ENCODE data around the gene CD300A. TPM values are rescaled to one million over a fixed set of nuclear protein-coding genes. Genes with fewer than 3 reads are reported as not detected.

The CD300A gene
- total and polyA plus RNA-seq, 2 donors (not counting 3 experiments of a cell fraction or from before 2014, with no cell fraction given): not detected

GRCh38 chr17:74445158-74445557 lies 21.3 kb upstream of the CD300A start:
- dilution Hi-C loops (cut with MboI; ENCODE audit: extremely low pct_ligation_motif_present, low sequenced_read_pairs): no loop called here
- Histone ChIP-seq H3K27me3 (ENCODE audit: control insufficient read depth in 2 of 2, insufficient read depth in 2 of 2, low read length in 2 of 2) (no peaks in the 10 kb centered on the region), H3K4me1 (ENCODE audit: control insufficient read depth, extremely low read depth, insufficient read depth, low read length) (no peaks in the 10 kb centered on the region), H3K4me2 (ENCODE audit: insufficient read depth, low read length) (no peak overlapping the region), H3K79me2 (ENCODE audit: control insufficient read depth, insufficient read depth, low read length) (no peaks in the 10 kb centered on the region), H3K27ac (ENCODE audit: insufficient read depth, low read depth, low read length) (no peak overlapping the region), H3K4me3 (replicated peaks in 1 of 3; ENCODE audit: insufficient read depth in 1 of 3, low read depth in 1 of 3, low read length in 3 of 3) (no peak overlapping the region), H2AFZ (ENCODE audit: low read depth, low read length) (no peak overlapping the region), H3K9ac (replicated peaks; ENCODE audit: extremely low read depth, insufficient read depth, low read length) (no peak overlapping the region), H3K9me3 (replicated peaks; ENCODE audit: control insufficient read depth, insufficient read depth, low read length) (no peaks in the 10 kb centered on the region), H3K36me3 (ENCODE audit: control insufficient read depth in 2 of 2, extremely low read depth in 1 of 2, insufficient read depth in 2 of 2, low read length in 2 of 2) (no peaks in the 10 kb centered on the region), H4K20me1 (replicated peaks; ENCODE audit: control insufficient read depth, extremely low read depth, insufficient read depth, low read length) (no peaks in the 10 kb centered on the region), H3K9me1 (replicated peaks; ENCODE audit: control insufficient read depth, extremely low read depth, insufficient read depth, low read length) (no peaks in the 10 kb centered on the region)
- BruUV-seq (replicated peaks): no TSS peak
- CTCF ChIA-PET: interaction anchor here (1.1 to 2.1 kb wide), 2 partner anchors 12 to 66 kb away, joined by 3 to 8 read pairs; no protein-coding TSS in a partner anchor
- TF ChIP-seq GATA2 (IDR thresholded peaks at IDR 0.05; ENCODE audit: insufficient read depth, insufficient read length, low read depth, low read length) (no peak), MAX (IDR thresholded peaks at IDR 0.05; ENCODE audit: insufficient read depth, insufficient read length) (no peak), EZH2 (IDR thresholded peaks at IDR 0.05; ENCODE audit: borderline replicate concordance, low read depth, low read length, severe bottlenecking) (no peak), CTCF (IDR thresholded peaks at IDR 0.05; ENCODE audit: extremely low read depth in 1 of 2, insufficient read depth in 1 of 2, low read depth in 1 of 2, low read length in 2 of 2) (no peak), MYC (IDR thresholded peaks at IDR 0.05; ENCODE audit: low read depth, low read length) (no peak), JUN (IDR thresholded peaks at IDR 0.05; ENCODE audit: borderline replicate concordance, insufficient read depth, insufficient read length, low read depth) (no peak), POLR2A (IDR thresholded peaks at IDR 0.05; ENCODE audit: low read depth, low read length) (no peak), FOS (IDR thresholded peaks at IDR 0.05; ENCODE audit: borderline replicate concordance, insufficient read depth, low read length) (no peak)
- FAIRE-seq: no peak
- POLR2A ChIA-PET: no interaction called here
- intact Hi-C loops (cut with micrococcal nuclease): no loop called here
- no peak for DNase-seq (ENCODE audit: low read depth, low spot score)

All from endothelial cell of umbilical vein (primary cell).